AG10803 (cell line): ENCODE data around the gene ALOX5AP.

ENCODE experiments used
- DNase-seq: peaks from one replicate; pipeline ENCODE4 v3.0.0; 2010; ENCODE audit warnings: low read depth
- H3K4me3 ChIP-seq: 2 replicates; pipeline ENCODE4 v1.5.1; 2011; ENCODE audit warnings: mild to moderate bottlenecking, low read length, control low read depth
- CTCF ChIP-seq: conservative IDR thresholded peaks from 2 replicates; pipeline ENCODE4 v1.5.1; 2011; ENCODE audit warnings: mild to moderate bottlenecking, low read length, control low read depth, inconsistent platforms

ALOX5AP gene

DNA sequence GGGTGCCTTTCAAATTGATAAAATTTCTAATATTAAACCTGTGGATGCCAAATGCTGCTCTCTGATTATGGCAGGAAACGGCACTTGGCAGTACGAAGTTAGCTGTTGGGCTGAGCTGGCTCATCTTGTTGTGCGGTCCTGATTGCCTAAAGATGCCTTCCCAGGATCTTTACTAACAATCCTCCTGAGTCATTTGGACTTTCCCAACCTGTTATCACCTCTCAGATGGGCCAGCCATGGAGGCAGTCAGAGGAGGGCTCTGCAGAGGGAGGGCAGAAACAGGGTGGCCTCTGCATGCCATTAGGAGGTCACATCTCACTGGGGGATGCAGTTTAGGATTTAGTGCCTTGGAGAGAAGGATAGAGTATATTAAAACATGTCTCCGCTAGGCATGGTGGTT, 27.3 kb downstream of the ALOX5AP start:
- TF ChIP-seq CTCF: no peak
- no peak overlapping the region for H3K4me3 ChIP-seq
- no peak for DNase-seq

GRCh38 chr13:30763786-30764413, 28.6 kb downstream of the ALOX5AP start:
- H3K4me3 ChIP-seq: no peak overlapping the region
- no peak for TF ChIP-seq CTCF
- DNase-seq: no peak

DNA sequence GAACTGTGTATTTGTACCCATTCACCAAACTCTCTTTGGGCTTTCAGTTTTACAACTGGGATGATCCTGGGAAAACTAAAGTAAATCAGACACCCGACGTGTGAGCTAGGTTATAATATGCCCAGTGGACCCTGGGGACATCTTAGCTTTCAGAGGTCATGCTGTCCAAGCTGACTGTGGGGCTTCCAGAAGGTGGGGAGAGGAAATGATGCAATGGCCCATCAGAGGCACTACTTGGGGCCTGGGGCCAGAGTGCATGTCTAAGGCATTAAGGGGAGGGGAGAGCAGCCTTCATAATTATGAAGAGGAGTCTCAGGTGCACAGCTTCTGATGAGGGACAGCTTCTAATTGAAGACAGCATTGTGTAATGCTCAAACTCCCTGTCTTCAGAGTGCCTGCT, 30.9 kb downstream of the ALOX5AP start:
- DNase-seq: no peak
- H3K4me3 ChIP-seq: no peak overlapping the region
- no peak for TF ChIP-seq CTCF

GRCh38 chr13:30770929-30771328, 35.6 kb downstream of the ALOX5AP start:
- no peak for TF ChIP-seq CTCF
- no peak for DNase-seq
- no peak overlapping the region for H3K4me3 ChIP-seq

DNA sequence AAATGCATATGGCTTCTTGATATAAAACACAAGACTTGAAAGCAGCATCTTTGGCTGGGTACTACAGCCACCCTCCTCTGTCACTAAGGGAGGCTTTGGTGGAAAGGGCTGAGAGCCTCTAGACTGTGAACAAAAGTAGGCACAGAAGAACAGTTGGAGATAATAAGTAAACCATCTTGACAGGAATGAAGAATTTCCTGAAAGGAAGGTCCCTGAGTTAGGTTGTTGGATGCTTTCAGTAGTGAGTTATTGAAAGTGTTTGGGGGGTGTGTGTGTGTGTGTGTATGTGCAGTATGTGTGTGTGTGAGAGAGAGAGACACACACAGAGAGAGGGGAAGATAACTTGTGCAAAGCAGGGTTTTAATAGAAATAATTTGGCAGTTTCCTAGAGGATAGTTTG, 38.2 kb downstream of the ALOX5AP start:
- no peak for DNase-seq
- no peak for TF ChIP-seq CTCF
- H3K4me3 ChIP-seq: no peak overlapping the region

DNA sequence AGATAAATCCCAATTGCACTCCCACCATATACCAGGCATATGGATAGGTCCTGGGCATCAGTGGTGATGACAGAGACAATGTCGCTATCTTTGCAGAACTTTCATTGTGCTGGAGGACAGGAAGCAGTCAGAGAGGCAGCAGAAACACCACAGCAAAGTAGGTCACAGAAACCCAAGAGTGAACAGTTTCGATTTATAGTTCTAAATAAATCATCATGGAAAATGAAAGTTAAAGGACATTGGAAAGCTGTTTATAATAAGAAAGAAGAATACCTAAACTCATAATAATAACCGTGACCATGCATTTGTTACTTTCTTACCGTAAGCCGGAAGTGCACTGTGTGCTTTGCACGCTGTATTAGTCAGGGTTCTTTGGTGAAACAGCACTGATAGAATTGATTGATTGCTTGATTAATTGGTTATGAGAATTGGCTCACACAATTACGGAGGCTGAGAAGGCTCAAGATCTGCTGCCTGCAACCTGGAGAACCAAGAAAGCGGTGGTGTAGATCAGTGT, 38.9 kb downstream of the ALOX5AP start:
- no peak overlapping the region for H3K4me3 ChIP-seq
- DNase-seq: no peak
- TF ChIP-seq CTCF: no peak

- H3K4me3 ChIP-seq: no peak overlapping the region
- DNase-seq: no peak
- no peak for TF ChIP-seq CTCF
Observed at GRCh38 chr13:30776661-30777060, 41.3 kb downstream of the ALOX5AP start.
